GM19324 (cell line): ENCODE measurements around the gene HJURP.
"Not testable (repeated sequence)": the region's sequence is repeated elsewhere in the genome, so short reads cannot be mapped to it uniquely, and the experiment has no call there.

Source experiments
- ATAC-seq: cut with Tn5 transposase; IDR thresholded peaks from one replicate; pipeline ENCODE4 v1.9.1; 2021; ENCODE audit warnings: mild to moderate bottlenecking, moderate library complexity; ENCODE audit not compliant: unreplicated experiment, low FRiP score

HJURP gene, protein sequence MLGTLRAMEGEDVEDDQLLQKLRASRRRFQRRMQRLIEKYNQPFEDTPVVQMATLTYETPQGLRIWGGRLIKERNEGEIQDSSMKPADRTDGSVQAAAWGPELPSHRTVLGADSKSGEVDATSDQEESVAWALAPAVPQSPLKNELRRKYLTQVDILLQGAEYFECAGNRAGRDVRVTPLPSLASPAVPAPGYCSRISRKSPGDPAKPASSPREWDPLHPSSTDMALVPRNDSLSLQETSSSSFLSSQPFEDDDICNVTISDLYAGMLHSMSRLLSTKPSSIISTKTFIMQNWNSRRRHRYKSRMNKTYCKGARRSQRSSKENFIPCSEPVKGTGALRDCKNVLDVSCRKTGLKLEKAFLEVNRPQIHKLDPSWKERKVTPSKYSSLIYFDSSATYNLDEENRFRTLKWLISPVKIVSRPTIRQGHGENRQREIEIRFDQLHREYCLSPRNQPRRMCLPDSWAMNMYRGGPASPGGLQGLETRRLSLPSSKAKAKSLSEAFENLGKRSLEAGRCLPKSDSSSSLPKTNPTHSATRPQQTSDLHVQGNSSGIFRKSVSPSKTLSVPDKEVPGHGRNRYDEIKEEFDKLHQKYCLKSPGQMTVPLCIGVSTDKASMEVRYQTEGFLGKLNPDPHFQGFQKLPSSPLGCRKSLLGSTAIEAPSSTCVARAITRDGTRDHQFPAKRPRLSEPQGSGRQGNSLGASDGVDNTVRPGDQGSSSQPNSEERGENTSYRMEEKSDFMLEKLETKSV

DNA sequence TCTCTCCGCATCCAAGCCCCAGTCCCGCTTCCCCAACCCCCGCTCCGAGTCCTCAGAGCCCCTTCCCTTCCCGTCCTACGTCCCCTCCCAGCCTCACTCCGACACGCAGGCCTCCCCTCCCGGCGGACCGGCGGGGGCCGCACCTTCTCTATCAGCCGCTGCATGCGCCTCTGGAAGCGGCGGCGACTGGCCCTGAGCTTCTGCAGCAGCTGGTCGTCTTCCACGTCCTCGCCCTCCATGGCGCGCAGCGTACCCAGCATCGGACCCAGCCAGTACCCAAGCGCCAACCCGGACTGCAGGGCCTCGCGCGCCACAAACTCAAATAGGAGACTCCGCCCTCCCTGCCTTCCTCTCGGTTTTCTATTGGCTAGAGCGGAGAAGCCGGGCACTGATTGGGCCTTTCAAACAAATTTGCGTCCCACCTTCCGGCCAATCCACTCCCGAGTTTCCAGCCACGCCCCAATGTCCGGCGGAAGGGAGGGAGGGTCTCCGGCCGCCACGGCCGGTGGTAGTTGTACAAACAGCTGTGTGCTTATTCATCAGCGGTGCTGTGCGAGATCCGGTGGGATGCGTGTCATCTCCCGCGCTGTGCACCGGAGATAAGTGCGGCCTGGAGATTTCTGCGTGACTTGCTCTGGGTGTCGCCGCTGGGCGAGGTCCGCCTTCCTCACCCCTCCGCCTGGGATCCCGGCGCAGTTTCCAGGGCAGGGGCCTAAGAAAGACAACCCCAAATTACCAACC is at the start of gene HJURP:
Gene HJURP (minus strand): TSS at position 295 of the 741 bp plus-strand sequence. CDS start 35 bp downstream, at position 260.
- ATAC-seq, result peak; percentile 96

DNA sequence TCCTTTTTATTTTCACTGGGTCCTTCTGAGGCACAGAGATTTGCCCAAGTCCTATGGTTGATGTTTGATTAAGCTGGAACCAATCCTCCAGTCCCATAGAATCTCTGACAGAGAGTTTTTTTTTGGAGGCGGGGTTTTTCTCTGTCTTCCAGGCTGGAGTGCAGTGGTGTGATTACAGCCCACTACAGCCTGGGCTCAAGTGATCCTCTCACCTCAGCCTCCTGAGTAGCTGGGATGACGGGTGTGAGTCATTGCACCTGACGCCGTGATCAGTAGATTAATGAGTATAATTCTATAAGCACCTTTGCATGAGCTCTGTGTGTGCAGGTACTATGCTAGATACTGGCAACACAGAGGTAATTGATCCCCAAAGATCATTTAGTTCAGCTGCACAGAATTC is 47.5 kb upstream of the HJURP start:
- no peak for ATAC-seq

- no peak for ATAC-seq
These were observed 47.0 kb upstream of the HJURP start for GRCh38 chr2:233901367-233901766.

DNA sequence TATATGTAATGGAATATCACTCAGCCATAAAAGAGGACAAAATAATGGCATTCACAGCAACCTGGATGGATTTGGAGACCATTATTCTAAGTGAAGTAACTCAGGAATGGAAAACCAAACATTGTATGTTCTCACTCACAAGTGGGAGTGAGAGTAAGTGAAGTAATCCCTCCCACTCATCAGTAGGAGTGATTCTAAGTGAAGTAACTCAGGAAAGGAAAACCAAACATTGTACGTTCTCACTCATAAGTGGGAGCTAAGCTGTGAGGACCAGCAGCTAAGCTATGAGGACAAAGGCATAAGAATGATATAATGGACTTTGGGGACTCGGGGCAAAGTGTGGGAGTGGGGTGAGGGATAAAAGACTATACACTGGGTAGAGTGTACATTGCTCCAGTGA is 41.9 kb upstream of the HJURP start:
- not testable (repeated sequence) for ATAC-seq

- ATAC-seq, result no peak
These were observed 38.5 kb upstream of the HJURP start for GRCh38 chr2:233892793-233893192.

DNA sequence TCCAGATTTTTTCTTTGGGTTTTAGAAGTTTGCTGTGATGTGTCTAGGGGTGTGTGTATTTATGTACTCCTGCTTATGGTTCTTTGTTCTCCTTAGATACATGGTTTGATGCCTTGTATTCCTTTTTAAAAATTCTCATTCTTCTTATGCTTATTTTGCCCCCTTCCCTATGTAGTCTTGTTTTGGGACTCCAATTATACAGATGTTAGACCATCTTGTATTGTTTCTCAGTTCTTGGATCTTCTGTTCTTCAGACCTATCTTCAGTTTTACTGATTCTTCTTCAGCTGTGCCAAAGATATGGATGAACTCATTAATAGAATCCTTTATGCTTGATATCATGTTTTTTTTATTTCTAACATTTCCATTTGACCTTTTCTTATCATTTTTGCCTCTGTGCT is 28.0 kb upstream of the HJURP start:
- no peak for ATAC-seq

- ATAC-seq, result not testable (repeated sequence)
These were observed 17.8 kb upstream of the HJURP start for GRCh38 chr2:233872125-233872524.

- ATAC-seq, result no peak
These were observed 17.1 kb upstream of the HJURP start for GRCh38 chr2:233871432-233871831.

DNA sequence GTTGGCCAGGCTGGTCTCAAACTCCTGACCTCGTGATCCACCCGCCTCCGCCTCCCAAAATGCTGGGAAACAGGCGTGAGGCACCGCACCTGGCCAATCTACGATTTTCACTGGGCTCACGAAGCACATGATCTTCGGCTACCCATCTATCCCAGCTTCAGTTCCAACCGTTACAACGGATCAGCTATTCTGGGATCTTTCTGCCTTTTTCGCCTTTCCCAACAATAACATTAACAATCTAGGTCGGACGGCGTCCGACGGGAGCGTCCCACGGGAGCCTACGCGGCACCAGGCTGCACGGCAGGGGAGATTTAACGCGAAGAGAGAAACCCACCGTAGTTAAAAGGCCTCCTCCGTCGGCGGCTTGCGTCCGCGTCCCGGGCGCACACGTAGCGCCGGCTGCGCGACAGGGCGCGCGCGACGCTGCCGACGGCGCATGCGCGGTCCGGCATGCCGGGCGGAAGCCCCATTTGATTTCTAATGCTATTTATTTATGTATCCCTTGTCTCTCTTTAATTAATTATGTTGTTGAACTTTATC is 13.7 kb upstream of the HJURP start, which contains the start of gene MSL3B:
Gene MSL3B (minus strand): TSS at position 394 of the 540 bp plus-strand sequence.
- ATAC-seq, result peak; percentile 56

- no peak for ATAC-seq
These were observed 12.1 kb upstream of the HJURP start for GRCh38 chr2:233866479-233866878.

- ATAC-seq, result no peak
These were observed 11.5 kb upstream of the HJURP start for GRCh38 chr2:233865838-233866237.

- ATAC-seq, result no peak
These were observed 8.0 kb upstream of the HJURP start for GRCh38 chr2:233862261-233862768.

- ATAC-seq, result no peak
These were observed 4.0 kb upstream of the HJURP start for GRCh38 chr2:233858331-233858730.

DNA sequence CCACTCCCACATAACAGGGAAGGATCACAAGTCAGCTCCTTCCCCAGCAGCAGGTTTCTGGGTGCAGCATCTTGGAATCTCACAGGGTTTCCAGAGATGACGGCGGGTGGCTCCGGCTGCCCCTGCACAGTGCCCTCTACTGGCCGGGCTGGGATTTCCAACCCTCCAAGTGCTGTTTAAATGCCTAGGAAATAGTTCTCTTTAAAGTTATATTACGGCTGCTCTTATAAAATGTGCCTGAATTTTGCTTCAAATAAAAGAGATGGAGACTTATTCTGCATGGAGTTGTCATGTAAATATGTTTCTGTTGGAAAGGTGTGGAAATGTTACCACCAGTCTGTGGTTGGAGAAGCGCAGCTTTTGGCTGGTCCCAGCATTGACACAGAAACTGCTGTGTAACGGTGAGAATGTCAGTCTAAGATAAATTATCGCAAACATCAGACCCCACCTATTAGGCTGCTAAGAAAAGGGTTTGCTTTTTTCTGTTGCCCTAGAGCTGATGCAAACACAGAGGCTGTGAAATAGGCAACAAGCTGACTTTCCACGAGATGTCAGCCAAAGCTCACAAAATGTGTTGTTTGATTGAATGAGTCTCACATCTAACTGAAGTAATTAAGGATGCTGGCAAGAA is 3.3 kb upstream of the HJURP start:
- ATAC-seq, result no peak

DNA sequence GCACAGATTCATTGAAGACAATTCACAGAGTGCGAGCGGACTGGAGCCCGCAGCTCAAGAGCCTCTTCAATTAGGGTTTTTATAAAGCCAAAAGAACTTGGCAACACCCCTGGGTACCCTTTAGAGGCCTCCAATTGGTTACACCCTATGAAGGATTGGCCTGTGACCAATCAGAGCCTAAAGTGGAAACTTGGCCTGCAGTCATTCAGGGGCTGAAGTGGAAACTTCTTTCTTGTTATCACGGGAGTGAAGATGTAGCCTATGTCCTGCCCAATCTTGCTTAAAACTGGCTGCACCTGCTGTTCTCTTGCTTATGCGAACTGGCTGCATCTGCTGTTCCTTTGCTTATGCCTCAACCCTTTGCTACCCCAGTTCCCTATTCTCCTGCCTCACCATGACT is 1.8 kb upstream of the HJURP start:
- ATAC-seq, result no peak

- ATAC-seq, result no peak
These were observed 1.0 kb upstream of the HJURP start for GRCh38 chr2:233855345-233855744.

DNA sequence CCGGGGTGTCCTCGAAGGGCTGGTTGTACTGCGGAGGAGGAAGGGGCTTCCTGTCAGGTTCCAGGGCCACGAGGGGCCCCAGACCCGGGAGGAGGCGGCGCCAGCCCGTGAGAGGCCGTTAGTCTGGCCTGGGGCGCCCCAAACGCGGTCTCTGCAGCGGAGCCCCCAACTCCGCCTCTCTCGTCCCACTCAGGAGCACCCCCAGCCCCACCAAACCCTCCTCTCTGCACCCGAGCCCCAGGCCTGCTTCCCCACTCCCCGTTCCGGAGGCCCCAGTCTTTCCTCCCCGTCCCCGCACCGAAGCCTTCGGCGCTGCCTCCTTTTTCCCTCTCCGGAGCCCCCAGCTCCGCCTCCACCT is 473 bp downstream of the HJURP start:
- no peak for ATAC-seq

- ATAC-seq, result no peak
These were observed 982 bp downstream of the HJURP start for GRCh38 chr2:233853353-233853752.

DNA sequence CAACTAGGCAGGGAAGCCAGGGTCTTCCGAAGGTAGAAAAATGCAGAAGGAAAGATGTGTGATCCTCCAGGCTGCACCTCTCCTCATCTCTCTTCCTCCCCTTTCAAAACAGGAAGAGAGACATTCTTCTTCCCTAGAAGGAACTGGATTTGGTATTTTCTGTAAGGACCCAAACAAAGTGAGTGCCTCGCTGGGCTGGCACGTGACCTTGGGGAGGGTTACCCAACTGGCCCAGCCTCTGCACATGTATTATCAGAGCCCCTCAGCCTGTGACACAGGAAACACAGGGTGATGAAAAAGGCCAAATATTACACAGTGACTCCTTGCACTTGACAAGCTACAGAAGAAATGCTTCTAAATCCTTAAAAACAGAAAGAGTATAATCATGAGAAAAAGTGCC is 2.3 kb downstream of the HJURP start:
- ATAC-seq, result no peak

DNA sequence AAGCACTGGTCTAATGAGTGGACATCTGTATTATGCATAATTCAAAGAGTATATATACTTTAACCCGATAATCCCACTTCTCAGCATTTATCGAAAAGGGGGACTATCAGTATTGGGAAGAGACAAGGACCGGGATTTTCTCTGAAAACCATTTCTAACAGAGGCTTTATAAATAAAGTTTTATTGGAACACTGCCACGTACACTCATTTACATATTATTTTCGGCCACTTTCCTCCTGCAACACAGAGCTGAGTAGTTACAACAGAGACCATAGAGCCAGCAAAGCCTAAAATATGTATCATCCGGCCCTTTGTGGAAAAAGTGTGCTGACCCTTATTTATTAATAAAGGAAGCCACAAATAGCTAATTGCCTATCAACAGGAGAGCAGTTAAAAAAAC is 3.2 kb downstream of the HJURP start:
- no peak for ATAC-seq
